ENCODE measurements around the gene TRIM66. TPM values are rescaled to one million over a fixed set of nuclear protein-coding genes. Genes with fewer than 3 reads are reported as not detected.
A peak's percentile ranks its signal among the peaks of the same experiment; 100 is the strongest.

Gene TRIM66
- total RNA-seq, 1 experiment from 2014 or later: 2.1 TPM

- no peak overlapping the region for H3T11ph ChIP-seq (ENCODE audit: low read length)
- H3K27ac ChIP-seq (ENCODE audit: insufficient read length, low read depth, low read length): no peak overlapping the region
- no peaks in the 10 kb centered on the region for H3K23me2 ChIP-seq (ENCODE audit: insufficient read length, low read depth, low read length, poor library complexity, severe bottlenecking)
- H4K5ac ChIP-seq (ENCODE audit: insufficient read length, low read depth, low read length): no peak overlapping the region
- no peaks in the 10 kb centered on the region for H4K20me1 ChIP-seq (ENCODE audit: control insufficient read depth, insufficient read depth, insufficient read length)
- Mint-ChIP-seq H3K27ac (peak overlapping the region; percentile 16 to 87 (median 75); a peak in 6 of 7 replicates), H3K4me1 (peaks cover 40 to 44% of the 10 kb centered on the region in 2 experiments), H3K9me3 (no peaks in the 10 kb centered on the region; a peak in 1 of 5 replicates), H3K27me3 (ENCODE audit: low read depth) (no peaks in the 10 kb centered on the region), H3K4me3 (no peak overlapping the region), H3K36me3 (ENCODE audit: insufficient read depth in 1 of 3, low read depth in 3 of 3) (peaks cover 50 to 82% (median 70%) of the 10 kb centered on the region in 3 experiments)
- no peak overlapping the region for H3K56ac ChIP-seq (ENCODE audit: insufficient read length, low read depth, low read length)
- no peak overlapping the region for H4K8ac ChIP-seq (replicated peaks; ENCODE audit: insufficient read length, low read depth, low read length)
- H2BK5ac ChIP-seq (ENCODE audit: insufficient read length, low read length): no peak overlapping the region
- H3K79me1 ChIP-seq (ENCODE audit: insufficient read depth, low read depth, low read length, poor library complexity, severe bottlenecking): no peaks in the 10 kb centered on the region
- H2BK12ac ChIP-seq (ENCODE audit: insufficient read length, low read depth, low read length): no peak overlapping the region
- no peak overlapping the region for H3K4me2 ChIP-seq (ENCODE audit: insufficient read depth, insufficient read length, low read length)
- no peak overlapping the region for H2AK5ac ChIP-seq (ENCODE audit: insufficient read length, low read length)
- H2AFZ ChIP-seq (ENCODE audit: low read length): no peak overlapping the region
- H2BK15ac ChIP-seq (ENCODE audit: low read depth, low read length): no peak overlapping the region
- H3K4ac ChIP-seq (ENCODE audit: low read depth, low read length): no peak overlapping the region
- no peaks in the 10 kb centered on the region; the same call in 1 of the 2 replicates for H3K79me2 ChIP-seq (ENCODE audit: insufficient read depth, low read length)
- H3K14ac ChIP-seq (ENCODE audit: insufficient read depth, low read length): no peak overlapping the region
- WGBS (ENCODE audit: extremely low coverage, insufficient read length, low lambda C conversion rate): no CpG with 5 or more reads among the region's 5 CpGs
- H3K9ac ChIP-seq (ENCODE audit: extremely low read depth, insufficient read length, low read length): no peak overlapping the region
- H3K9me3 ChIP-seq (ENCODE audit: control insufficient read depth, low read depth, low read length): no peaks in the 10 kb centered on the region
- peaks cover 11% of the 10 kb centered on the region; the same call in 1 of the 2 replicates for H3K4me1 ChIP-seq (ENCODE audit: insufficient read depth, low read length)
- H4K91ac ChIP-seq (ENCODE audit: insufficient read length, low read depth, low read length): no peak overlapping the region
- no peak overlapping the region for H3K18ac ChIP-seq (ENCODE audit: insufficient read length, low read depth, low read length)
- H2BK20ac ChIP-seq (ENCODE audit: low read depth, low read length, poor library complexity, severe bottlenecking): no peak overlapping the region
- H2BK120ac ChIP-seq (ENCODE audit: low read depth, low read length, poor library complexity, severe bottlenecking): no peak overlapping the region
- TF ChIP-seq CTCF (conservative IDR thresholded peaks at IDR 0.05): no peak
- no peaks in the 10 kb centered on the region for H3K27me3 ChIP-seq (ENCODE audit: insufficient read depth, low read length)
- no peak overlapping the region for H3K23ac ChIP-seq (ENCODE audit: insufficient read length, low read depth, low read length)
- DNase-seq: no peak
These were observed 11.7 kb upstream of the TRIM66 start for GRCh38 chr11:8694137-8694536.
